Stimulated activated CD8-positive, alpha-beta memory T cell treated with anti-CD3 and anti-CD28 coated beads, Interleukin-4, amount 100 ng/mL, for 4 hours (primary cell): ENCODE measurements around the gene NEUROD6.

Experiments used
- DNase-seq, 2 donors: peaks; one replicate each; pipeline ENCODE4 v3.0.0-alpha.2; 2020; ENCODE audit warnings: low read depth in 2 of 2, low spot score in 1 of 2

NEUROD6 gene

DNA sequence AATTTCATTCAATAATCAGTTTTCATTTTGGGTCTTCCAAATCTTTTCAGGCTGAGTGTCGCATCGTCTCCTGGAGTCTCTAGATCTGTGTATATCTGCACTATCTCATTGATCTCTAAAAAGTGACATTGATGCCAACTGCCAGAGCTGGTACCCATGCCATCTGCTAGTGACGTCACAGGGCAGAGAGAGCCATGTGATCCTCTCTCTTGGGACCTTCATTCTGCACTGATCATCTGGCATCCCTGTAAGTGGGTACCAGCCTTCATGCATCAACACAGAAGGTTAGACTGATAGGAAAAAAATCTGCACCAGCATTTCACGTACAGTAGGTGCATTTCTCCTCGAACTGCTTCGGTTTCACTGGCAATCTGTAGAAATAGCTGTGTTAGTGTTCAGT, at the start of gene NEUROD6:
Gene NEUROD6, minus strand, starts transcription at position 124 of the 400 bp plus-strand sequence. CDS start 1,458 bp downstream, outside the sequence.
- DNase-seq: no peak

- no peak for DNase-seq
Measured at GRCh38 chr7:31384466-31384865, 43.9 kb upstream of the NEUROD6 start.

- no peak for DNase-seq
Measured at GRCh38 chr7:31382722-31383121, 42.2 kb upstream of the NEUROD6 start.

- DNase-seq: no peak
Measured at GRCh38 chr7:31373337-31374289, 33.1 kb upstream of the NEUROD6 start.

- DNase-seq: no peak
Measured at GRCh38 chr7:31372231-31372959, 31.9 kb upstream of the NEUROD6 start.

- DNase-seq: no peak
Measured at GRCh38 chr7:31371621-31372020, 31.1 kb upstream of the NEUROD6 start.

GRCh38 chr7:31370609-31371008, 30.1 kb upstream of the NEUROD6 start:
- no peak for DNase-seq

DNA sequence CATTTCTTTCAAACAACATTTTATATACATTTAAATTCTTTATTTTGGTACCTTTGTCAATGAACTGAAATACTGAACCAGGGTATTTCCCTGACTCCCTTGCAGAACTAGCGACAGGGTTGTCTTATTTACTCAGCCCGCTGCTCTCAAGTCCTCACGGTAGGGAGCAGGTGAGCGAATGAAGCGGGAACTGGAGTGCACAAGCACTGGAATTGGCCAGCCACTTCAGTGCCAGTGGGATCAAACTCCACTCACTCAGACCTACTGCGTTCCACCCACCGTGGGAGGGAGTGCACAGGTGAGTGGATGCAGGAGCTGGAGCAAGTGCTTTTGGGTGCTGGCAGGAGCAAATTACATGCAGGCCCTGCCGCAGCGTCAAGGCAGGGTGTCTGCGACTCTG, 28.1 kb upstream of the NEUROD6 start:
- no peak for DNase-seq

DNA sequence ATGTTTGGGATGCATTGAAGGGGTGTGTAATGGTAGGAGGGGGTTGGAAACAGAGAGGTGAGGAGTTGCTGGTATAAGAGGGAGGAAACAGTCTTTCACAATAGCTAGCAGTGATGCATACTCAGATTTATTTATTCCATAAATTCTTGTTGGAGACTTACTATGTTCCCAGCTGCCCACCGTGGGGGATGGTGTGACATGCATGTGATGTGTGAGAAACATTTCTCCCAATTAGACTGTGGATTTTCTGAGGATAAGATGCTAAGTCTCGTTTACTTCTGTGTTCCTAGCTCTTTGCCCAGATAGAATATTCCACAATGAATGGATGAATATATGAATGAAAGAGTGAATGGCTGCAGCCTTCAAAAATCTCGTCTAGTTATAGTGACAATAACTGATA, 23.0 kb upstream of the NEUROD6 start:
- no peak for DNase-seq

DNA sequence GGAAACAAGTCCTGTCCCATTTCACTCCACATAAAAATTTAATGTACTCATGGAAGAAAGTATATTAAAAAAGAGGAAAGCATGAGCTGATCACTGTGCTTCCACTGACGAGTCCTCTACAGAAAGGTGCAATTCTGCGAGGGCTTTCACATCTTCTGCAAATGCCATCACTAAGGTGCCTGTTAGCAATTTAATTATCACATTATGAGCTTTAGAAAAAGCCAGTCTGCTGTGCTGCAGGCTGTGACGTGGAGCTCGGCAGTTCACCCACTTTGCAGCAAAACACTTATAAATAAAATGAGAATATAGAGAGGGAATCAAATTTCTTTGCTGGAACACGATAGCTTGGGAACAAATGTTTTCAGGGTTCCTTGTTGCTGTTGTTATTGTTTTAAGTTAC, 22.5 kb upstream of the NEUROD6 start:
- no peak for DNase-seq

GRCh38 chr7:31362401-31362800, 21.9 kb upstream of the NEUROD6 start:
- DNase-seq: no peak

DNA sequence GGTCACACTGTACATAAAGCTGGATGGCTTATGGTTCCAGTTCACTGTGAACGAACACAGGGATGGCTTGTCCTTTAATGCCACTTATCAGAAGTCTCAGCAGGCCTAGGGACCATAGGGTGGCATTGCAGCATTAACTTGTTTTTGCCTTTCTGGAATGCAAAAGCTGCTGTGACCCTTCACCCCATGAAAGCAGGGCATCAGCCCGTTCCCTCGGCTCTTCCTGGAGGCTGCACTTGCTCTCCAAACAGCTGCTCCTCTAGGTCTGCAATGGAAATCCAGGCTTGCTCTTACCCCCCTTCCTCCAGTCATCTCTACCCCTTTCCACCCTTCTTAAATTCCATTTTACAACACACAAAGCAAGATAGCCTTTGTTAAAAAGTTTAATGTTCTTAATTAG, 17.9 kb upstream of the NEUROD6 start:
- DNase-seq: no peak

GRCh38 chr7:31345421-31345820, 4.9 kb upstream of the NEUROD6 start:
- DNase-seq: no peak

DNA sequence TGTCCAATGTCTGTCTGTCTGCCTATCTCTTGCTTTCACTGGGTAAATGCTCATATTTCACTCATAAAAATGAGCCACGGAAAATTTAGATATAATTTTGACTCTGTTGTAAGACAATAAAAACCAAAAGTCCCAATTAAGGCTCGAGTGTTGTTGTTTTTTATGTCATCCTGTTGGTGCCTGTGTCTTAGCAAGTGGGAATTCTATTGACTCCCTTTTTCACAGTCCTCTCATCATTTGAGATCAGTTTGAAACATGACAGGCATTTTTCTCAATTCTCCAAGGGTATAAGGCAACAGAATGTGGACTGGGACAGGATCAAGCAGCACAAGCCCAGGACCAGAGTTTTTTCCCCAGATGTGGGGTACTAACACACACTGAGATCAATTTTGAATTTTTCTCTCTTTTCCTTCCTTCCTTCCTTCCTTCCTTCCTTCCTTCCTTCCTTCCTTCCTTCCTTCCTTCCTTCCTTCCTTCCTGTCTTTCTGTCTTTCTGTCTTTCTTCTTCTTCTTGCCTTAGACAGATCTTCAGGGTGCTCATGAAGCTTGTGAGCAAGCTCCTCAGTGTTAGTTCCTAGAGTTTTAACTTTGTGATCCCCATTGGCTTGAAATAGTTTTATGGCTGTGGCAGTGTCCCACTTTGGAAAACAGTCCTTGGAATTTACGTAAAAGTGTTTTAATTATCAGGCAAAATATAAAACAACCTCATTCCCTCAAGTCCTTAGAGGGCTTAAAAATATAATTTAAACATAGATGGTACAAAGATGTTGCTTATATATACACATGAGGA, 3.2 kb upstream of the NEUROD6 start:
- DNase-seq: no peak

DNA sequence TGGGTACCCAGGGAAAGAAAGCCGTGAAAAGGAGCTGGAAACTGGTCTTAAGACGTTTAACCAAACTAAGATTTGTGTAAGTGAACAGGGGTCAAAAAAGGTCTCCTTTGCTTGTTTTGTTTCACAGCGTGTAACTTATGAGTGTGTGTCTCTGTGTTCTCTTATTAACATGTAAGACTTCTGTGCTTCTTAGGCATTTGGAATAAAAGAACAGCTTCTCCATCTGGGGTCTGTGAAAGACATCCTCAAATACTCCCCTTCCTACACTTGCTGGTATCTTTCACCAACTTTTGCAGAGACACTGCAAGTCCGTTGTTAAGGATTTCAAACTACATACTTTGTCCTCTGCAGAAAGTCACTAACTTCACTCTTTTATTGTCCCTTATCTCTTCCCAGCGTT, 615 bp upstream of the NEUROD6 start:
- no peak for DNase-seq

DNA sequence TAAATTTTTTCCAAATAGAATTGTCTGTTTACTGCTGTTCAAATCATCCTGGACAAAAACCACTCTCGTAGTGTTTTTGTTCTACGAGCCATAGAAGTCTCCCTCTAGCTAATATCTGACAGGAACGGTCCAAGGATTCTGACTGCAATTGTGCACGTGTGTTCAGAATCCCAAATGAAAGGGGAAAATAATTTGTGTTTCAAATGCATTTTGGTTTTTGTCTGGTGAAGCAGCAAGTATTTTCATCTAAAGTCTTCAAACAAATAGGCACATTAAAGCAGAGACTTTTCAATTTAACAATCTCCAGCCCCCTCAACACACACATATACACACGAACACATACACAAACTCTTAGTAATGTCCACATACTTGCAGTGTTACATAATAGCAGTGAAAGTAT, 475 bp downstream of the NEUROD6 start:
- no peak for DNase-seq

- DNase-seq: no peak
Measured at GRCh38 chr7:31338706-31339105, 1.8 kb downstream of the NEUROD6 start.

DNA sequence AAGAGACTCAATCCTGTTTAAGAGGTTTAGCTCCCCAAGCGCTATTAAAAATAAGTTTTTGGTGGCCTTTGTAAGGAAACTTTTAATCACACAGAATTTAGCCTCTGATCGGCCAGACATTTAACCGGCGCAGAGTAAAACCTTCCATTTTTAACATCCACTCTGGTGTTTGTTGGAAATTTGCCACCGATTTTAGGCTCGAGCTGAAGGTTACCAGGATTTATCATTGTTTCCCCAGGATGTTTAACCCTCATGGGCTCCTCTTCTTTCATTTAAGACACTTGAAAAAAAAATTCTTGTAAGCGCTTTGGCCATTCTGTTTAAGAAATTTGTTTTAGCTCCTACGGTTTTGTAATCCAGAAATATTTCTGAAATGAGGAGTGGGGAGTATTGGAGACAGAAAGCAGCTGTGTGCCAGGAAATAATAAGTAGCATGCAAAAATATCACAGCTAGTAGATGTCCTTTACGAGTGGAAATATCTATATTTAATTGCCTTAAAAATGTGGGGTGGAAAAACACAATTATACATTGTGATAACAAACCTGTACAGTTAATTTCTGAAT, 3.4 kb downstream of the NEUROD6 start:
- no peak for DNase-seq

- DNase-seq: no peak
Measured at GRCh38 chr7:31336202-31337001, 4.1 kb downstream of the NEUROD6 start.

DNA sequence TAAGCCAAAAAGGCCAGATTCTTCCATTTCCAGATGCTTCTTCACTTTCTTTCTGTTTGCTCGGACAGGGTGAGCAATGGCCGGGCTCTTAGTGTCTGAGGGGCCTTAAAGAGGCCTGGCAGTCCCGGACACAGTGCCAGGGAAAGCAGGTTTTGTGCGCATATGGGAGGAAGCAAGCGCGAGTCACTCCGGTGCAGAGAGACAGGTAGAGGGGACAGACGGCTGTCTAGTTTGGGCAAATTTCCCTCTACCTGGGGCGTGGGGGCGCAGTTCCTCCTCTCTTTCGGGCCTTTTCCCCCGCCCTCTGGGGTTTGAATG, 4.7 kb downstream of the NEUROD6 start:
- DNase-seq: no peak
